Testis (tissue), 3 donors: ENCODE measurements around the gene RNF31. TPM values are rescaled to one million over a fixed set of nuclear protein-coding genes. Genes with fewer than 3 reads are reported as not detected.

ENCODE experiments used
- DNase-seq: peaks from one replicate; pipeline ENCODE4 v3.0.0-alpha.2; 2019
- H3K27ac ChIP-seq, 2 donors: fragments of 200-600 bp; sonication (generic); one replicate each; pipeline ENCODE4 v1.5.1; 2019
- H3K27me3 ChIP-seq: fragments of 200-600 bp; sonication (generic); one replicate; pipeline ENCODE4 v1.5.1; 2019
- H3K36me3 ChIP-seq: fragments of 200-600 bp; sonication (generic); one replicate; pipeline ENCODE4 v1.5.1; 2017; ENCODE audit warnings: low read depth; ENCODE audit errors: missing control alignments
- H3K4me1 ChIP-seq: fragments of 200-600 bp; sonication (generic); one replicate; pipeline ENCODE4 v1.5.1; 2019
- H3K4me3 ChIP-seq, 2 donors: fragments of 200-600 bp; sonication (generic); one replicate each; pipeline ENCODE4 v1.5.1; 2017 to 2019
- H3K9me3 ChIP-seq: fragments of 200-600 bp; sonication (generic); one replicate; pipeline ENCODE4 v1.5.1; 2017
- CTCF ChIP-seq, 3 experiments: fragments of 450-650 bp in 2 of 3; fragments of 200-600 bp in 1 of 3; sonication (generic) in 1 of 3; IDR thresholded peaks; one replicate each; pipeline ENCODE4 v1.5.1; 2016 to 2019; ENCODE audit warnings: antibody characterized with exemption in 3 of 3, mild to moderate bottlenecking in 2 of 3, moderate library complexity in 1 of 3
- POLR2A ChIP-seq: fragments of 450-650 bp; IDR thresholded peaks from one replicate; pipeline ENCODE4 v1.6.1; 2017; ENCODE audit warnings: antibody characterized with exemption, mild to moderate bottlenecking, moderate library complexity
- WGBS, 2 donors: methylation state at CpG; one replicate each; pipeline ENCODE4 v1.1.5; 2018; 5-methylcytosine and 5-hydroxymethylcytosine counted together
- intact Hi-C: fragments of 100-400 bp; cut with DNase I; formaldehyde crosslinking; loops from one replicate; pipeline ENCODE4 v1.15.1; 2023; ENCODE audit warnings: low total_unique reads
- polyA plus RNA-seq: library from polyadenylated mRNA; stranded (reverse); fragments of 350-450 nt; fragmentation: Illumina TruSeq; extraction: RNeasy Lipid Tissue Mini Kit (QIAGEN cat#74804); gene quantifications from one replicate; pipeline ENCODE4 v1.2.3, GENCODE V29; 2014; ENCODE audit warnings: low read depth, low replicate concordance; ENCODE audit not compliant: insufficient read depth
- total RNA-seq, 2 donors: library from RNA; depleted of rRNA; stranded (reverse); fragments of >200 nt; gene quantifications; one replicate each; pipeline ENCODE4 v1.2.3, GENCODE V29; 2016

The RNF31 gene
- total and polyA plus RNA-seq, 3 donors from 2014 or later, result 71.0 to 96.8 (median 94.5) TPM

DNA sequence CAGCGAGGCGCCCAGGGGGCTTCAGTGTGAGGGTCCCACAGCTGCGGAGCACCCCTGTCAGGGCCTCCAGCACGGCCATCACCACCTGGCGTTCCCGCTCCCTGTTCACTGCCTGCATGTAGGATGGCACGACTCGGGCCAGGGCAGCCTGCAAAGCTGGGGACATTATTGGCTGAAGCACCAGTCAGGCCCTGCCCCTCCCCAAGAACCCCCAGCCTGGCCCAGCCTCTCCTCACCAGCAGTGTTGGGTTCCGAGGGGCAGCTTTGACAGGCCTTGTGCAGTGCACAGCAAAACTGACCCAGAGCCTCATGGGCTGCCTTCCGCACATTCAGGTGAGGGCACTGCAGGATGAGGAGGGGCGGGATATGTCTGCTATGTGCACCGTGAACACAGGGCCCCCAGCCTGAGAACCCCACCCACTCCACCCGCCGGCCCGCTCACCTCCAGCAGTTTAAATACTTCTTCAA lies 35.8 kb downstream of the RNF31 start:
- H3K36me3 ChIP-seq, result no peaks in the 10 kb centered on the region
- intact Hi-C loops, result no loop called here

GRCh38 chr14:24184104-24184970 lies 37.0 kb downstream of the RNF31 start:
- TF ChIP-seq CTCF (IDR thresholded peaks at IDR 0.05) (no peak), POLR2A (no peak)
- intact Hi-C loops, result no loop called here
- no peaks in the 10 kb centered on the region for H3K9me3 ChIP-seq
- no peaks in the 10 kb centered on the region for H3K27me3 ChIP-seq
- H3K4me1 ChIP-seq, result peaks cover 9% of the 10 kb centered on the region
- 88 to 93% methylated on average over 5 to 19 of the region's 19 CpGs for WGBS, 2 donors
- no peak overlapping the region for H3K27ac ChIP-seq
- DNase-seq, result no peak
- no peaks in the 10 kb centered on the region for H3K36me3 ChIP-seq
- H3K4me3 ChIP-seq, result no peak overlapping the region

More for the DNA sequence above, 35.8 kb downstream of the RNF31 start:
- 92 to 100% methylated on average over 4 to 15 of the region's 15 CpGs for WGBS, 2 donors
- TF ChIP-seq POLR2A (no peak), CTCF (IDR thresholded peaks at IDR 0.05) (no peak)
- no peaks in the 10 kb centered on the region for H3K27me3 ChIP-seq
- no peak for DNase-seq
- H3K4me1 ChIP-seq, result peaks cover 7% of the 10 kb centered on the region
- H3K4me3 ChIP-seq, result no peak overlapping the region
- no peaks in the 10 kb centered on the region for H3K9me3 ChIP-seq
- no peak overlapping the region for H3K27ac ChIP-seq

DNA sequence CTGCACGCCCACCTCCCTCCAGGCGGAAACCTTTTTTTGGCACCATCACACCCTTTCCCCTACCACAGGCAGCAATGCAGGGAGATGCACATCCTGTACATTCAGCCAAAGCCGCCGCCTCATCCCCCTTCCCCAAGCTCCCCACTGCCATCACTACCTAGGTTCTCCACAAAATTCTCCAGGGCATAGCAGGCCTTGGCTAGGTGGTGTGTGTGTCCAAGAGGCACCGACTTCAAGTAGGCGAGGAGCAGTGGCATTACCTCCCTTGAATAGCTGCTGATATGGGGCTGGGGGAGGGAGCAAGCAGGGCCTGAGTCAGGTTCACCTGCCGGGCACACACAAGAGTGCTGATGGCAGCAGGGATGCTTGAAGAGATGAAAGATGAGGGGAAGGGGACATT lies 37.7 kb downstream of the RNF31 start:
- Histone ChIP-seq H3K36me3 (no peaks in the 10 kb centered on the region), H3K4me1 (peaks cover 9% of the 10 kb centered on the region), H3K27ac (no peak overlapping the region), H3K27me3 (no peaks in the 10 kb centered on the region), H3K9me3 (no peaks in the 10 kb centered on the region), H3K4me3 (no peak overlapping the region)
- intact Hi-C loops, result no loop called here
- WGBS, 2 donors, result 86 to 96% methylated on average over 7 of the region's 7 CpGs
- DNase-seq, result no peak
- TF ChIP-seq CTCF (IDR thresholded peaks at IDR 0.05) (no peak), POLR2A (no peak)

- intact Hi-C loops, result no loop called here
- Histone ChIP-seq H3K27me3 (no peaks in the 10 kb centered on the region), H3K4me3 (no peak overlapping the region), H3K36me3 (no peaks in the 10 kb centered on the region), H3K9me3 (no peaks in the 10 kb centered on the region), H3K27ac (no peak overlapping the region), H3K4me1 (peaks cover 9% of the 10 kb centered on the region)
- TF ChIP-seq POLR2A (no peak), CTCF (IDR thresholded peaks at IDR 0.05) (no peak)
- WGBS, 2 donors, result 94 to 97% methylated on average over 11 of the region's 11 CpGs
- no peak for DNase-seq
Measured at GRCh38 chr14:24185741-24186140, 38.4 kb downstream of the RNF31 start.
